ENCODE data around the gene RBP2. TPM values are rescaled to one million over a fixed set of nuclear protein-coding genes. Genes with fewer than 3 reads are reported as not detected.

RBP2 gene
- total RNA-seq, 2 experiments from 2014 or later = not detected

DNA sequence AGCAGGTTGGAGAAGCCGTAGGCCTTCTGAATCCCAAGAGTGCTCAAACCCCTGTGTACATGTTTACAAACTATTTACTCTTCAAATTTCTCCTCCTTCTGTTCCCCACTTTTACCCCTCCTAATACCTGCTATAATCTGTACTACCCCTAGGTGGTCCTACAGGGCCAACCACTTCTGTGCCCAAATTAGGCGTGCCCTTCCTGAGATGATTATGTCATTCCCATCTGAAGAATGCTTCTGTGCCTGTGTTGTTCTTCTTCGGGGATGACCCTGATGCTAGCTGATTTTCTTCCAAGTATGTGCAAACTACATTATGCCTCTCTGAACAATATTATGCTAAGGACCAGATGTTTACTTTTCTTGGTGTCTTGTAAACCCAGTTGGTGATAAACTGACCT lies 20.5 kb downstream of the RBP2 start:
- Histone ChIP-seq H3K4me3 (ENCODE audit: low read depth, low read length, poor library complexity, severe bottlenecking) (no peak overlapping the region), H3K9me2 (ENCODE audit: insufficient read depth, low read length) (no peaks in the 10 kb centered on the region), H3K36me3 (ENCODE audit: insufficient read depth, low read length) (no peaks in the 10 kb centered on the region), H3K4me1 (ENCODE audit: insufficient read depth, low read length, poor library complexity, severe bottlenecking) (no peaks in the 10 kb centered on the region), H3K27ac (ENCODE audit: low read depth, low read length, poor library complexity, severe bottlenecking) (no peak overlapping the region), H4K20me1 (ENCODE audit: insufficient read depth, low read length) (no peaks in the 10 kb centered on the region), H3K79me2 (ENCODE audit: insufficient read depth, low read depth, low read length) (no peaks in the 10 kb centered on the region), H3K9me3 (ENCODE audit: low read length) (no peaks in the 10 kb centered on the region), H2AFZ (ENCODE audit: low read length) (no peak overlapping the region), H3K4me2 (ENCODE audit: low read length) (no peak overlapping the region)
- intact Hi-C loops (cut with micrococcal nuclease; ENCODE audit: unreplicated experiment) = no loop called here
- POLR2A ChIA-PET = interaction anchor here (1.3 kb wide), 1 partner anchor 12 kb away, joined by 3 read pairs; no protein-coding TSS in a partner anchor
- BruUV-seq (replicated peaks) = no TSS peak
- no peak for TF ChIP-seq EZH2phosphoT487 (IDR thresholded peaks at IDR 0.05; ENCODE audit: borderline replicate concordance, low read depth, low read length)
- TF ChIP-seq, protein P1, sequence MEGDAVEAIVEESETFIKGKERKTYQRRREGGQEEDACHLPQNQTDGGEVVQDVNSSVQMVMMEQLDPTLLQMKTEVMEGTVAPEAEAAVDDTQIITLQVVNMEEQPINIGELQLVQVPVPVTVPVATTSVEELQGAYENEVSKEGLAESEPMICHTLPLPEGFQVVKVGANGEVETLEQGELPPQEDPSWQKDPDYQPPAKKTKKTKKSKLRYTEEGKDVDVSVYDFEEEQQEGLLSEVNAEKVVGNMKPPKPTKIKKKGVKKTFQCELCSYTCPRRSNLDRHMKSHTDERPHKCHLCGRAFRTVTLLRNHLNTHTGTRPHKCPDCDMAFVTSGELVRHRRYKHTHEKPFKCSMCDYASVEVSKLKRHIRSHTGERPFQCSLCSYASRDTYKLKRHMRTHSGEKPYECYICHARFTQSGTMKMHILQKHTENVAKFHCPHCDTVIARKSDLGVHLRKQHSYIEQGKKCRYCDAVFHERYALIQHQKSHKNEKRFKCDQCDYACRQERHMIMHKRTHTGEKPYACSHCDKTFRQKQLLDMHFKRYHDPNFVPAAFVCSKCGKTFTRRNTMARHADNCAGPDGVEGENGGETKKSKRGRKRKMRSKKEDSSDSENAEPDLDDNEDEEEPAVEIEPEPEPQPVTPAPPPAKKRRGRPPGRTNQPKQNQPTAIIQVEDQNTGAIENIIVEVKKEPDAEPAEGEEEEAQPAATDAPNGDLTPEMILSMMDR (conservative IDR thresholded peaks at IDR 0.05; ENCODE audit: low read length) = peak; percentile 47; the same call in 1 of the 2 replicates
- CTCF ChIA-PET (ENCODE audit: unreplicated experiment) = no interaction called here
- no peak for DNase-seq (ENCODE audit: low spot score)

DNA sequence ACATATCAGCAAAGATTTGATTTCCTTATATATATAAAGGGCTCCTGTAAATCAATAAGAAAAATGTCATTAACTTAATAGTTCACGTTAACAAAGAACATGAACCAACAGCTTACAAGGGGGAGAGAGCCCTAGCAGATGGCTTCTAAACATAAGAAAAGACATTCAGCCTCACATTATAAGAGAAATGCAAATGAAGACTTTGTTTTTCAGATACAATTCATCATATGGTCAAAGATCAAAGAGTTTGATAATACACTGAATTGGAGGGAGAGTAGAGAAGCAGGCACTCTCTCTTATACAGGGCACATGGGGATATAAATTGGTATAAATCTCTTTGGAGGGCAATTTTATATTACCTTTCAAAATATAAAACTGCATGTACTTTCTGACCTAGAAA lies 21.1 kb downstream of the RBP2 start:
- H3K79me2 ChIP-seq (ENCODE audit: insufficient read depth, low read depth, low read length) = no peaks in the 10 kb centered on the region
- no peaks in the 10 kb centered on the region for H4K20me1 ChIP-seq (ENCODE audit: insufficient read depth, low read length)
- CTCF ChIA-PET (ENCODE audit: unreplicated experiment) = no interaction called here
- no peaks in the 10 kb centered on the region for H3K9me3 ChIP-seq (ENCODE audit: low read length)
- no TSS peak for BruUV-seq (replicated peaks)
- no peaks in the 10 kb centered on the region for H3K9me2 ChIP-seq (ENCODE audit: insufficient read depth, low read length)
- no peak overlapping the region for H3K4me3 ChIP-seq (ENCODE audit: low read depth, low read length, poor library complexity, severe bottlenecking)
- H2AFZ ChIP-seq (ENCODE audit: low read length) = no peak overlapping the region
- H3K36me3 ChIP-seq (ENCODE audit: insufficient read depth, low read length) = no peaks in the 10 kb centered on the region
- intact Hi-C loops (cut with micrococcal nuclease; ENCODE audit: unreplicated experiment) = no loop called here
- H3K27ac ChIP-seq (ENCODE audit: low read depth, low read length, poor library complexity, severe bottlenecking) = no peak overlapping the region
- POLR2A ChIA-PET = interaction anchor here (0.5 to 1.3 kb wide), 2 partner anchors 13 to 1556 kb away, joined by 3 read pairs; no protein-coding TSS in a partner anchor
- DNase-seq (ENCODE audit: low spot score) = no peak
- no peak overlapping the region for H3K4me2 ChIP-seq (ENCODE audit: low read length)
- TF ChIP-seq, protein P1 (conservative IDR thresholded peaks at IDR 0.05; ENCODE audit: low read length) = no peak
- no peaks in the 10 kb centered on the region for H3K4me1 ChIP-seq (ENCODE audit: insufficient read depth, low read length, poor library complexity, severe bottlenecking)

DNA sequence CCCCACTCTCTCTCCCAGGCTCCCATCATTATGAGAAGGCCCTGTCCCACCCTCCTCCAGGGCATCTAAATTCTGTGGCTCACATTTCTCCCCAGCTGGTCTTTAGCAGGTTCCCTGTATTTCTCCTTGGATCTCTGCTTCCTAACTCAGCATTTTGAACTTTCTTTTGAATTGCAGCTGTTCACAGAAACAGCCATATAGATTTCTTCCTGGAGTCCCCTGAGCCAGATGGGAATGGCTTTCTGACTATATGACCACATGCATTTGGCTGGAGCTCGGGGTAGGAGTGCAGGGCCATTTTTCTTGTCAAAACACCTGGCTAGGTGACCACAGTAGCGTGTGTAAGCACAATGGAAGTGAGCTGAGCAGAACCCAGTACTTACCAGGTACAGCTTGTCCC lies 22.0 kb downstream of the RBP2 start:
- Histone ChIP-seq H3K4me1 (ENCODE audit: insufficient read depth, low read length, poor library complexity, severe bottlenecking) (no peaks in the 10 kb centered on the region), H4K20me1 (ENCODE audit: insufficient read depth, low read length) (no peaks in the 10 kb centered on the region), H3K27ac (ENCODE audit: low read depth, low read length, poor library complexity, severe bottlenecking) (no peak overlapping the region), H3K9me3 (ENCODE audit: low read length) (no peaks in the 10 kb centered on the region), H2AFZ (ENCODE audit: low read length) (no peak overlapping the region), H3K4me2 (ENCODE audit: low read length) (no peak overlapping the region), H3K36me3 (ENCODE audit: insufficient read depth, low read length) (no peaks in the 10 kb centered on the region), H3K79me2 (ENCODE audit: insufficient read depth, low read depth, low read length) (no peaks in the 10 kb centered on the region), H3K4me3 (ENCODE audit: low read depth, low read length, poor library complexity, severe bottlenecking) (no peak overlapping the region), H3K9me2 (ENCODE audit: insufficient read depth, low read length) (no peaks in the 10 kb centered on the region)
- ChIA-PET CTCF (ENCODE audit: unreplicated experiment) (no interaction called here), POLR2A (interaction anchor here (0.5 kb wide), 1 partner anchor 1555 kb away, joined by 3 read pairs; no protein-coding TSS in a partner anchor)
- BruUV-seq (replicated peaks) = no TSS peak
- no peak for DNase-seq (ENCODE audit: low spot score)
- TF ChIP-seq, protein P1 (conservative IDR thresholded peaks at IDR 0.05; ENCODE audit: low read length) = no peak
- no peak for TF ChIP-seq EZH2phosphoT487 (IDR thresholded peaks at IDR 0.05; ENCODE audit: borderline replicate concordance, low read depth, low read length)
- intact Hi-C loops (cut with micrococcal nuclease; ENCODE audit: unreplicated experiment) = no loop called here

All from OCI-LY7 (cell line).